Measurements from ENCODE around the gene IBTK.

GRCh38 chr6:82145926-82146452 is 101.6 kb downstream of the IBTK start:
- TF ChIP-seq CTCF (conservative IDR thresholded peaks at IDR 0.05) (no peak), ZFX (IDR thresholded peaks at IDR 0.05) (no peak)

Measured in C4-2B (cell line).